Neural progenitor cell (in vitro differentiated cells): ENCODE measurements around the gene PRKCB.

Experiments used
- EZH2 ChIP-seq: fragments of 200-600 bp; sonication (generic); IDR thresholded peaks from 2 replicates; pipeline ENCODE4 v1.6.1; 2017; ENCODE audit warnings: antibody characterized with exemption, mild to moderate bottlenecking, moderate library complexity
- TF ChIP-seq, protein P1 (sequence below): fragments of 200-600 bp; sonication (generic); IDR thresholded peaks from 2 replicates; pipeline ENCODE4 v1.5.1; 2017; ENCODE audit warnings: antibody characterized with exemption, mild to moderate bottlenecking

DNA sequence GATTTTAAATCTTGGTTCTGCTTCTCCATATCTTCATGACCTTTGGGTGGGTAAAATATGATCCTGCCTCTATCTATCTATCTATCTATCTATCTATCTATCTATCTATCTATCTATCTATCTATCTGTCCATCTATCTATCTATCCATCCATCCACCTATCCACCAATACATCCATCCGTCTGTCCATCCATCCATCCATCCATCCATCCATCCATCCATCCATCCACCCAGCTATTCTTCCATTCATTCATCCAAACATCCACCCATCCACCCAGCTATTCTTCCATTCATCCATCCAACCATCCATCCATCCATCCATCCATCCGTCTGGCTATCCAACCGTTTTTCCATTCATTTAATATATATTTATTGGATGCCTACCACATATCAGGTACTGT lies 11.5 kb downstream of the PRKCB start:
- TF ChIP-seq, protein P1, sequence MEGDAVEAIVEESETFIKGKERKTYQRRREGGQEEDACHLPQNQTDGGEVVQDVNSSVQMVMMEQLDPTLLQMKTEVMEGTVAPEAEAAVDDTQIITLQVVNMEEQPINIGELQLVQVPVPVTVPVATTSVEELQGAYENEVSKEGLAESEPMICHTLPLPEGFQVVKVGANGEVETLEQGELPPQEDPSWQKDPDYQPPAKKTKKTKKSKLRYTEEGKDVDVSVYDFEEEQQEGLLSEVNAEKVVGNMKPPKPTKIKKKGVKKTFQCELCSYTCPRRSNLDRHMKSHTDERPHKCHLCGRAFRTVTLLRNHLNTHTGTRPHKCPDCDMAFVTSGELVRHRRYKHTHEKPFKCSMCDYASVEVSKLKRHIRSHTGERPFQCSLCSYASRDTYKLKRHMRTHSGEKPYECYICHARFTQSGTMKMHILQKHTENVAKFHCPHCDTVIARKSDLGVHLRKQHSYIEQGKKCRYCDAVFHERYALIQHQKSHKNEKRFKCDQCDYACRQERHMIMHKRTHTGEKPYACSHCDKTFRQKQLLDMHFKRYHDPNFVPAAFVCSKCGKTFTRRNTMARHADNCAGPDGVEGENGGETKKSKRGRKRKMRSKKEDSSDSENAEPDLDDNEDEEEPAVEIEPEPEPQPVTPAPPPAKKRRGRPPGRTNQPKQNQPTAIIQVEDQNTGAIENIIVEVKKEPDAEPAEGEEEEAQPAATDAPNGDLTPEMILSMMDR = no peak
- TF ChIP-seq EZH2 = no peak
